Medulla oblongata (tissue), 1 donor: ENCODE results near the gene ATXN1.

Experiments used
- DNase-seq: peaks from one replicate; pipeline ENCODE4 v3.0.0-alpha.2; 2015; ENCODE audit errors: extremely low spot score

Gene ATXN1

DNA sequence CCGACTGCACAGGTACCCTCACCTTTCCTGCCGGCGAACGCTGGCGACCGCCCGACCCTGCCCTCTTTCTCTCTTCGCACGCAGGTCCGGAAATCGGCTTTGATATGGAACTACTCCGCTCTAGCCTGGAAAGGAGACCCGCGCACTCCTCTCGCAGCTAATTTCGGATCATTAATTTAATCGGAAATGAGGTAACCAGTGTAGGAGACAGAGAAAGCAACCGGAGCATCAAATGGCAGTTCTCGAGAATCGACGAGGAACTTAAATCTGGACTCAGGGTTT is 949 bp upstream of the ATXN1 start:
- DNase-seq, result no peak

GRCh38 chr6:16761471-16762267 is 409 bp upstream of the ATXN1 start:
- peak; percentile 78 for DNase-seq

- DNase-seq, result peak; percentile 86
Measured at GRCh38 chr6:16759646-16760515, 1.4 kb downstream of the ATXN1 start.

GRCh38 chr6:16759181-16759645 is 2.0 kb downstream of the ATXN1 start:
- DNase-seq, result peak; percentile 67

GRCh38 chr6:16758163-16758975 is 2.9 kb downstream of the ATXN1 start:
- DNase-seq, result peak; percentile 53

DNA sequence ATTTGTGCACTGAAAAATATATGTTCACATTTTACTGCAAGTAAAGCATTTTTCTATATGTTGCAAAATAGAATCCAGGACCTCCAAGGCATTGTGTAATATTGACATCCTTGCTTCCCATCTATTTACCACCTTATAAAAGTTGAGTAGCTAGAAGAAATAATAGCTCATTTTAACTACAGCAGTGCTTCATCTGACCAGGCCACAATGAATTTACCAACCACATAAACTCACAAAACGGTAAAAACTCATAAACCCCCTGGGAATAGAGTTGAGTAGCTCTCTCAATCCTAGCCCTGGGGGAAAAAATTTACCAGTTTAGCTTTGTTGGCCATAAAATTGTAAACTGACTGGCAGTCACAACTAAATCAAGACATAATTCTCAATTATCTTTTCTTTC is 3.9 kb downstream of the ATXN1 start:
- no peak for DNase-seq

- no peak for DNase-seq
Measured at GRCh38 chr6:16756660-16757255, 4.5 kb downstream of the ATXN1 start.

DNA sequence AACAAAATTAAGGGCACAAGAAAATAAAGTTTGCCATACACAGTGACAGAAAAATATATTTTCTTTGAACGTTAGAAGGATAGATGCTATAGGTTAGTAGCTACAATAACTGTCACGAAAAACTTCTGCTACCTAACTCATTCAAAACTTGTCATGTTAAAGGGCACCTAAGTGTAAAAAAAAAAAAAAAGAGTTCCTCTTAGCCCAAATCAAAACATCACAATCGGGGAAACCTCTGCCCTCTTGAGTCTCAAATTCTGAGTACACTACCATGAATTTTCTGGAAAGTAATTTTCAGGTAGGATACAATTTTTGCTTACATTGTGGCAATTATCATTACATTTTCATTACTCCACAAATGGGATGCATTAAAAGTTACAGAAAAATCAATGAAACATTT is 5.7 kb downstream of the ATXN1 start:
- no peak for DNase-seq

DNA sequence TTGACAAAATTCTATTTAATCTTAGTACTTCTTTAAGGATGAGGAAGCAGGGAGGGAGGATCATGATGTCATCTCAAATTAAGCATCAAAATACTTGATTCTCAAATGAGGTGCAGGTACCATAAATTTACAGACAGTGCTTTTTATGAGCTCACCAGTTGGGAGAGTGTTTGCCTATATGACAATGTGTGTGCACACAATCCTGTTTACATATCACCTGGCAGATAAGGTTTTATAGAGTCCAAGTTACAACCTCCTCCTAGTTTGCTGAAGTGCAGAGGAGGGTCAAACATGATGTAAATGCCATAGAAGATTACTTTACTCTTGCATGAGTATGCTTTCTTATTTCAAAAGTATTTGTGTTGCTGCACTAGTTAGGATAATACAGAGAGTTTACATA is 6.4 kb downstream of the ATXN1 start:
- no peak for DNase-seq

DNA sequence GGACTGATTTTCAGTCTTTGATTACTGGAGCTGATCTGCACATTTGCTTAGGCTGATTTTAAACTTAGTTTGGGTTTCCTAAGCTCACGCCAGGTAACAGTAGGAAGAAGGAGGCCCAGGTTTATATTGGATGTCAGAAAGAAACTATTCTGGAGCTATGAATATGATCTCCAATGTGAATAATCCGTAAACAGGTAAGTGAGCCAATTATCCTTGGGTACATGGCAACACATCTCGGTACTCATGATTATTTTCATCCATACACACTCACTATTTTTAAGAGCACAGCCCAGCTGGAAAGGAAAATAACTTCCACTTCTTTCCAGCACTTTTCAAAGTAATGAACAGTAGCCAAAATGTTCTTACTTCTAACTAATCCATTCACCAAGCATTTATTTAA is 7.0 kb downstream of the ATXN1 start:
- DNase-seq, result no peak

- no peak for DNase-seq
Measured at GRCh38 chr6:16753341-16753740, 7.9 kb downstream of the ATXN1 start.

- DNase-seq, result peak; percentile 61
Measured at GRCh38 chr6:16752206-16752866, 8.9 kb downstream of the ATXN1 start.

DNA sequence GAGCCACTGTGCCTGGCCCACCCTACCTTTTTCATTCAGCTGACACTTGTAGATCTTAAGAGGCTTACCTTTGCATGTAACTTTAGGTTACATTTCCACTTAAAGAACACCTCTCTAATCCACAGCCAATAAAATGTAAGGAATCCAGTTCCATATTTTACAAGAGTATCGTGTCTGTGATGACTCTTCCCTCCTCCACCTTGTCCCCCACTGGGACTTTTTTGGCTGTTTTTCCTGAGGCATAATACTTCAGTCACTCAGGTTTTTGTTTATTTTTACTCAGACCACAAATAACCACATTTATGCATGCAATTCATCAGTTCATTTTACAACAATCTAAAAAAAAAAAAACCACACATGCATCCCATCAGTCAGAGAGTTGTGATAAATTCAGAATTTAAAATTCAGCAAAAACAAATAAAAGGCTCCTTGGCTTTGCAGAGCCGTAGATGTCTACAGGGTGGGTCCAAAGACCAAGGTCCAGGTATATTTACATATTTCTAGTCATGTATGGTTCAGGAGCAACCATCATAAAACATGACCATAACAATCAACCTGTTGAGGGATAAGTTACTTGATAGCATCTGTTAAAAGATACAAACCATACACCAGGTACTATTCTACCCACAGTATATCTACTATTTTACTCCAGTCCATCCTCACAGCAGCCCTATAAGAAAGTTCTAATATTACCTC is 9.9 kb downstream of the ATXN1 start:
- DNase-seq, result no peak

- DNase-seq, result no peak
Measured at GRCh38 chr6:16750566-16750965, 10.7 kb downstream of the ATXN1 start.

GRCh38 chr6:16749516-16750485 is 11.5 kb downstream of the ATXN1 start:
- no peak for DNase-seq

DNA sequence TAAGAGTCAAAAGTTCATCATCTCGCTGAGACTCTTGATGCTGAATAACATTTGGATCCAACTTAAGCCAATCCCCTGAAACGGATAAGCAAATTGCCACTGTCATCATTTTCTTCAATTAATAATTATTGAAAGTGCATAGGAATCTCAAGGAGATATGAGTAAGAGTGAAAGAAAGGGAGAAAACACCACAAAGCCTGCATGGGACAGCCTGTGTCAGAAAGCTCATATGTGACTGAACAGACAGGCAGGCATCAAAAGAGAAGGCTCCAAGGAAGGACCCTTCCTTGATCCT is 13.3 kb downstream of the ATXN1 start:
- DNase-seq, result no peak

- peak; percentile 29 for DNase-seq
Measured at GRCh38 chr6:16747232-16748024, 13.8 kb downstream of the ATXN1 start.

DNA sequence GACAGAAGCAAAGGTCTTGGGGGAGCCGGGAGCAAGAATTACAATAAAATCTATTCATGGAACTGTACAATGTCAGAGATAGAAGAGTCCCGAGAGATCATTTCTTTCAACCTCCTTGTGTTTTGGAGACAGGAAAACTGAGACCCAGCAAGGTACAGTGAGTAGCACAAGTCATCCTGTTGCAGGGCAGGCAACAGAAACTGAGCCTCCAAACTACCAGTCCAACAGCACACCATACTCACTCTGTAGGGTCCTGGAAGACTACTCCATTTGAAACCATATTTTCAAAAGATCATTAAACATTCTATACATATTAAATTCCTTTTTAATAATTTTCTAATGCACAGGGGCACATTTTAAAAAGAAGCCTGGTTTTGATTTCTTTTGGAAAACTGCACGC is 14.4 kb downstream of the ATXN1 start:
- no peak for DNase-seq

- no peak for DNase-seq
Measured at GRCh38 chr6:16746401-16746800, 14.9 kb downstream of the ATXN1 start.
